ENCODE data around the gene ACSL4. TPM values are rescaled to one million over a fixed set of nuclear protein-coding genes. Genes with fewer than 3 reads are reported as not detected.
A peak's percentile ranks its signal among the peaks of the same experiment; 100 is the strongest.
"Not testable (repeated sequence)": the region's sequence is repeated elsewhere in the genome, so short reads cannot be mapped to it uniquely, and the experiment has no call there.

Gene ACSL4
- total RNA-seq, 1 experiment from 2014 or later = 142 TPM

DNA sequence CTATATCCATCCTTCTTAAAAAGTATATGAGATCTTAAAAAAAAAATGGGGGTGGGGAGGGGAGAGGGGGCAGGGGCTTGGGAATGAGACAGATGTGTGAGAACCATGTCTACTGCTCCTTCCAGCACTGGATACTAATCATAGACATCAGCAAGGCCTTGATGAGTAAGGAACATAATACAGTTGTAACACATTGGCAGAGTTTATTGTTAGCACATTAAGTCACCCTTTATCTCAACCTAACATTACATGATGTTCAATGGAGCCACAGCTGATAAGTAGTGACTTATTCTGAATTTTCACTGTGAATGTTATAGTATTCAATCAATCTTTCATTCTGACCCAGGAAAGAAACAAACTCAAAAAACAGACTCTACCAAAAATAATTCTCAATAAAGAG, 60.8 kb downstream of the ACSL4 start:
- DNase-seq (ENCODE audit: low read depth) = no peak

GRCh38 chrX:109671170-109671569, 61.9 kb downstream of the ACSL4 start:
- DNase-seq (ENCODE audit: low read depth) = not testable (repeated sequence)

DNA sequence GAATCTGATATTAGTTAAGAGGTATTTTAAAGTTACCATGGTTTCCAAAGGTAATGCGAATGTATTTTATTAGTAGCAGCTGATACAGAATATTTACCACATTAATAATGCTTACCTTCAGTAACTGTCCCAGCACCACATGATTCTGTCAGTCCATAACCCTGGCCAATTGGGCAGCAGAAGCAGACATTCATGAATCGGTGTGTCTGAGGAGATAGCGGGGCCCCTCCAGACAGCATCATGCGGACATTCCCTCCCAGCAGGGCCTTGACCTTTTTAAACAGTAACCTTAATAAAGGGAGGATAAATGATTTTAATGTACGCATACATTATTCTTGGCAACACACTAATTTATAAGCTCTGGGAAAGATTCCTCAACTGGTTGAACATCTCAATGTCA, 65.1 kb downstream of the ACSL4 start:
- DNase-seq (ENCODE audit: low read depth) = no peak

- no peak for DNase-seq (ENCODE audit: low read depth)
Observed at GRCh38 chrX:109660435-109661143, 72.5 kb downstream of the ACSL4 start.

DNA sequence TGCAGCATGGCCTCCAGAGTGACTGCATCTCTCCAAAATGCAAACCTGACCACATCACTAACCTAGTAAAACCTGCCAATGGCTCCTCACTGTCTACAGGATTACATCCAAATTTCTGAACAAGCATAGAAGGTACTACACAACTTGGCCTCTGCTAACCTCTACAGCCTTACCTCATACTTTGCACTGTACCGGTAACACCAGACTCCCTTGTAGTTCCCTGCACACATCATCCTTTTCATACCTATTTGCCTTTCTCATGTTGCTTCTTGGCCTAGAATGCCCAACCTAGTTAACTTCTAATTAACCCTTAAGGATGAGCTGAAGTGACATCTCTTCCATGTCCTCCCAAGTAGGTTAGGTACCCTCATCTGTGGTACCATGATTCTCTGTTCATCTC, 74.7 kb downstream of the ACSL4 start:
- DNase-seq (ENCODE audit: low read depth) = peak; percentile 15

GRCh38 chrX:109657364-109657763, 75.7 kb downstream of the ACSL4 start:
- DNase-seq (ENCODE audit: low read depth) = not testable (repeated sequence)

GRCh38 chrX:109656774-109657173, 76.3 kb downstream of the ACSL4 start:
- no peak for DNase-seq (ENCODE audit: low read depth)

DNA sequence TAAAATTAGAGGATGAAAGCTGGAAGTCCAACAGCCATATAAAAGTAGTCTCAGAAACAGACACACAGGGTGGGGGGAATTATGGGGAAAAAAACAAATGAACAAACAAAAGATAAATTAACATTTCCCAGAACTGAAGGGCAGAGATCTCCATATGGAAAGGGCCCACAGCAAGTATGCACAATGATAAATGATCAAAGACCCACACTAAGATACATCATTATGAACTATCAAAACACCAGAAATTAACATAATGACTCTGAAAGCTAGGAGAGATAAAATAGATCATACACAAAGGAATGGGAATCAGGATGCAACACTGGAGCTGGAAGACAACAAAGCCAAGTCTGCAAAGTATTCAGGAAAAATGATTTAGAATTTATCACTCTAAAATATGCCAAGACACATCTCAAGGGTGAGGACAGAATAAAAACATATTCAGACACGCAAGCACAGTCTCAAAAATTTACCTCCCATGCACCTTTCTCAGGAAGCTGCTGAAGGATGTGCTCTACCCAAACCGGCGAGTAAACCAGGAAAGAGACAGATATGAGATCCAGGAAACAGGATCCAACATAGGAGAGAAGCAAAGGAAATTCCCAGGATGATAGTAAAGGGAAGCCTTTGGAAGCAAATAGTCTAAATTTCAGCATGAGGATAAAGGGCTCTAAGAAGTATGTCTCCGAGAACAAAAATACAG, 77.4 kb downstream of the ACSL4 start:
- no peak for DNase-seq (ENCODE audit: low read depth)

DNA sequence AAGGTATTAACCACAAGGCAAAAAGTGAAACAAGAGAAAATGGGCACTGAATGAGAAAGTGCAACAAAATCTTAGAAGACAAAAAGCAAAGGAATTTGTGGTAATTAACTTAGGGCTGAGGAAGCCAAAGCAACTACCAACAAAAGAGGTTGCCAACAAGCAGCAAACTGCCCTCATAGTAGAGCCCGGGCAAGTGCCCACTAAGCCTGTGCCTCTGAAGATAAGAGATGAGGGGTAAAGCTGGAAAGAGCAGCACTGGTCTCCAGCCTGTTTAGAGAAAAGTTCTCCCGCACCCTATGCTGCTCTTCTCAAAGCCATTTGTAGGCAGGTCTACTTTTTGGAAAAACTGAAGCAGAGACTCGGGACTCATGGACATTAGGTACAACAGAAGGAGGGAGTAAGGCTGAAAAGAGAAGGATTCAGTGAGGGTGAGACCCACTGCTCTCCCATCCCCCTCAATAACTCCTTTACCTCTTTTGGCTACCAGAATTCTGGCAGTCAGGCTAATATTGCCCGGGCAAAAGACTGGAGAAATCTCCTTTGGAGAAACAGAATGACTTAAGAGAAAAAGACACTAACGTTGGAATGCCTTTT, 78.4 kb downstream of the ACSL4 start:
- DNase-seq (ENCODE audit: low read depth) = no peak

DNA sequence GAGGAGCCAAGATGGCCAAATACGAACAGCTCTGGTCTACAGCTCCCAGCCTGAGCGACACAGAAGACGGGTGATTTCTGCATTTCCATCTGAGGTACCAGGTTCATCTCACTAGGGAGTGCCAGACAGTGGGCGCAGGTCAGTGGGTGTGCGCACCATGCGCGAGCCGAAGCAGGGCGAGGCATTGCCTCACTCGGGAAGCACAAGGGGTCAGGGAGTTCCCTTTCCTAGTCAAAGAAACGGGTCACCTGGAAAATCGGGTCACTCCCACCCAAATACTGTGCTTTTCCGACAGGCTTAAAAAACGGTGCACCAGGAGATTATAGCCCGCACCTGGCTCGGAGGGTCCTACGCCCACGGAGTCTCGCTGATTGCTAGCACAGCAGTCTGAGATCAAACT, 88.4 kb downstream of the ACSL4 start:
- not testable (repeated sequence) for DNase-seq (ENCODE audit: low read depth)

- DNase-seq (ENCODE audit: low read depth) = no peak
Observed at GRCh38 chrX:109643687-109644086, 89.4 kb downstream of the ACSL4 start.

DNA sequence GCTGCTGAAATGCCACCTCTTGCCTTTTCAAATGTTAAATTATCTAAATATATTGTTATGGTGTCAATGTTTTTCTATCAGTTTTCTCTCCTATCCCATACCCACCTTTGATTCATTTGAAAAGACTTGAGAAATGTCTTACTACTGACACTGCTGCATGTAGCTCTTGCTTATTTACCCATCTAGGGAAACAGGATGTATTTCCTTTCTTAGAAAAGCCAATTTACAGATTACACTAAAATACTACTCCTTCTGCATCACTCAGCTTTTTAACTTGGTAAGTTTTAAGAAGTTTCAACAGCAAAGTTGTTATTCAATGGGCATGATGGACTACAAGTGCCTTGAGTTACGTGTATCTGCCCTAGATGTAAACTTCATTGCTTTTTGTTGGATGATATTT, 94.9 kb downstream of the ACSL4 start:
- no peak for DNase-seq (ENCODE audit: low read depth)

DNA sequence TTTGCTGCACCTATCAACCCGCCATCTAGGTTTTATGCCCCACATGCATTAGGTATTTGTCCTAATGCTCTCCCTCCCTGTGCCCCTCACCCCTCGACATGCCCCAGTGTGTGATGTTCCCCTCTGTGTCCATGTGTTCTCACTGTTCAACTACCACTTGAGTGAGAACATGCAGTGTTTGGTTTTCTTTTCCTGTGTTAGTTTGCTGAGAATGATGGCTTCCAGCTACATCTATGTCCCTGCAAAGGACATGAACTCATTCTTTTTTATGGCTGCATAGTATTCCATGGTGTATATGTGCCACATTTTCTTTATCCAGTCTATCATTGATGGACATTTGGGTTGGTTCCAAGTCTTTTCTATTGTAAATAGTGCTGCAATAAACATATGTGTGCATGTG, 95.6 kb downstream of the ACSL4 start:
- not testable (repeated sequence) for DNase-seq (ENCODE audit: low read depth)

GRCh38 chrX:109635146-109635545, 97.9 kb downstream of the ACSL4 start:
- DNase-seq (ENCODE audit: low read depth) = peak; percentile 12

DNA sequence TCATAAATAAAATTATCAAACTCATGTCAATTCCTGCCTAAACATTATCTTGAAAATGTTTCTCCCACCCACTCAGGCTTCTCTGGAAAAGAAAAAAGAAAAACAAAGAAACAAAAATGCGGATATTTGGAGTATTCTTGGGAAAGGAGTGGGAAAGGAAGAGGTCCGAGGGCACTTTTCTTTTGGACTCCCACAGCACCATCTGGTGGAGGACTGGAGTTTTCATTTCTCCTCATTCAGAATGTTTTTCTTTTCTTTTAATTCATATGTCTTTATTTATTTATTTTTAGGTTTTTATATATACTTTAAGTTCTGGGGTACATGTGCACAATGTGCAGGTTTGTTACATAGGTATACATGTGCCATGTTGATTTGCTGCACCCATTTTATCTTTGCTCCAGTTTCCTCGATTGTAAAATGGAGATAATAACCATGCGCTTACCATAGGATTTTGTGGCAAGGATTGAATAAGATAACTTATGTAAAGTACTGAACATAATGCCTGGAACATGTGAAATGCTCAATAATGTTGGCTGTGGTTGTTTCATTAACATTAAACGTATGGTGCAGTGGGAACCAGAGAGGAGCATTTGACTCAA, 100.1 kb downstream of the ACSL4 start:
- peak; percentile 42 for DNase-seq (ENCODE audit: low read depth)

DNA sequence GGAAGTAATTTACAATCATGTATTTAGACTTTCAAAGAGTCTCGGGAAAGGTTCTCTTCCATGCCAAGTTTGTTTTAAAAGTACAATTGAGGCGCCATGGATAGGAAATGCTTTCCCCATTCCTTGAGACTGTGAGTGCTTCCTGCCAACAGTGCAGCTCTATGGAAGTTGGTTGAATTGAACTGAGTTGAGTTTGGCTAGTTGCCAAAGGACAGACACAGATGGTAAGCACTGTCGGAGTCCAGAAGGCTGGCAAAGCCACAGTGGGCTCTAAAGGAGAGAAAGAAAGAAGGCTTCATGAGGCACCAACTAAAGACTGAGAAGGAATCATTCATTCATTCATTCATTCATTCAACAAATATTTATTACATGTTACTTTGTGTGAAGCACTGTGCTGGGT, 103.7 kb downstream of the ACSL4 start:
- DNase-seq (ENCODE audit: low read depth) = no peak

- DNase-seq (ENCODE audit: low read depth) = no peak
Observed at GRCh38 chrX:109626637-109627036, 106.4 kb downstream of the ACSL4 start.

- DNase-seq (ENCODE audit: low read depth) = no peak
Observed at GRCh38 chrX:109624641-109625616, 108.1 kb downstream of the ACSL4 start, which contains the start of gene KCNE5. Gene KCNE5 (minus strand): TSS chrX:109625172. CDS start chrX:109625020, 152 bp downstream.

GRCh38 chrX:109623997-109624396, 109.1 kb downstream of the ACSL4 start:
- no peak for DNase-seq (ENCODE audit: low read depth)

- DNase-seq (ENCODE audit: low read depth) = no peak
Observed at GRCh38 chrX:109622270-109622669, 110.8 kb downstream of the ACSL4 start.

- DNase-seq (ENCODE audit: low read depth) = no peak
Observed at GRCh38 chrX:109619771-109620170, 113.3 kb downstream of the ACSL4 start.

Measured in M059J (cell line).